ENCODE measurements around the gene NUDT7. TPM values are rescaled to one million over a fixed set of nuclear protein-coding genes. Genes with fewer than 3 reads are reported as not detected.

Gene NUDT7
- total RNA-seq, 2 donors from 2014 or later: 3.8 to 5.5 TPM

- Mint-ChIP-seq H3K9me3 (no peaks in the 10 kb centered on the region), H3K4me3 (no peak overlapping the region), H3K4me1 (no peaks in the 10 kb centered on the region), H3K36me3 (ENCODE audit: low read depth) (no peaks in the 10 kb centered on the region), H3K27ac (no peak overlapping the region), H3K27me3 (peaks cover 10% of the 10 kb centered on the region)
- no peak for ATAC-seq (replicated peaks)
Measured at GRCh38 chr16:77745972-77746371, 23.7 kb downstream of the NUDT7 start.

- no peak for ATAC-seq (replicated peaks)
- Mint-ChIP-seq H3K36me3 (ENCODE audit: low read depth) (no peaks in the 10 kb centered on the region), H3K4me3 (no peak overlapping the region), H3K9me3 (no peaks in the 10 kb centered on the region), H3K27ac (no peak overlapping the region), H3K4me1 (no peaks in the 10 kb centered on the region), H3K27me3 (peaks cover 16% of the 10 kb centered on the region)
Measured at GRCh38 chr16:77748421-77749005, 26.2 kb downstream of the NUDT7 start.

GRCh38 chr16:77749415-77749814 is 27.1 kb downstream of the NUDT7 start:
- Mint-ChIP-seq H3K4me1 (no peaks in the 10 kb centered on the region), H3K4me3 (no peak overlapping the region), H3K27me3 (peaks cover 19% of the 10 kb centered on the region), H3K9me3 (no peaks in the 10 kb centered on the region), H3K27ac (no peak overlapping the region), H3K36me3 (ENCODE audit: low read depth) (no peaks in the 10 kb centered on the region)
- no peak for ATAC-seq (replicated peaks)

- Mint-ChIP-seq H3K4me3 (no peak overlapping the region), H3K4me1 (no peaks in the 10 kb centered on the region), H3K36me3 (ENCODE audit: low read depth) (no peaks in the 10 kb centered on the region), H3K27ac (no peak overlapping the region), H3K27me3 (peaks cover 8% of the 10 kb centered on the region), H3K9me3 (no peaks in the 10 kb centered on the region)
- no peak for ATAC-seq (replicated peaks)
Measured at GRCh38 chr16:77758046-77758445, 35.7 kb downstream of the NUDT7 start.

GRCh38 chr16:77758508-77758907 is 36.2 kb downstream of the NUDT7 start:
- ATAC-seq (replicated peaks): no peak
- H3K36me3 Mint-ChIP-seq (ENCODE audit: low read depth): no peaks in the 10 kb centered on the region
- no peaks in the 10 kb centered on the region for H3K9me3 Mint-ChIP-seq
- no peaks in the 10 kb centered on the region for H3K4me1 Mint-ChIP-seq
- no peak overlapping the region for H3K4me3 Mint-ChIP-seq
- no peak overlapping the region for H3K27ac Mint-ChIP-seq
- H3K27me3 Mint-ChIP-seq: peaks cover 10% of the 10 kb centered on the region

- no peaks in the 10 kb centered on the region for H3K4me1 Mint-ChIP-seq
- no peak overlapping the region for H3K4me3 Mint-ChIP-seq
- no peaks in the 10 kb centered on the region for H3K36me3 Mint-ChIP-seq (ENCODE audit: low read depth)
- H3K27me3 Mint-ChIP-seq: peaks cover 7% of the 10 kb centered on the region
- H3K27ac Mint-ChIP-seq: no peak overlapping the region
- H3K9me3 Mint-ChIP-seq: no peaks in the 10 kb centered on the region
- no peak for ATAC-seq (replicated peaks)
Measured at GRCh38 chr16:77759201-77759600, 36.9 kb downstream of the NUDT7 start.

GRCh38 chr16:77759821-77760220 is 37.5 kb downstream of the NUDT7 start:
- H3K4me3 Mint-ChIP-seq: no peak overlapping the region
- H3K4me1 Mint-ChIP-seq: no peaks in the 10 kb centered on the region
- no peak overlapping the region for H3K27ac Mint-ChIP-seq
- no peak for ATAC-seq (replicated peaks)
- H3K27me3 Mint-ChIP-seq: peaks cover 7% of the 10 kb centered on the region
- no peaks in the 10 kb centered on the region for H3K9me3 Mint-ChIP-seq
- no peaks in the 10 kb centered on the region for H3K36me3 Mint-ChIP-seq (ENCODE audit: low read depth)

GRCh38 chr16:77760800-77761199 is 38.5 kb downstream of the NUDT7 start:
- Mint-ChIP-seq H3K9me3 (no peaks in the 10 kb centered on the region), H3K36me3 (ENCODE audit: low read depth) (no peaks in the 10 kb centered on the region), H3K27me3 (peaks cover 14% of the 10 kb centered on the region), H3K27ac (no peak overlapping the region), H3K4me1 (no peaks in the 10 kb centered on the region), H3K4me3 (no peak overlapping the region)
- ATAC-seq (replicated peaks): no peak

GRCh38 chr16:77761204-77761603 is 38.9 kb downstream of the NUDT7 start:
- Mint-ChIP-seq H3K4me3 (no peak overlapping the region), H3K36me3 (ENCODE audit: low read depth) (no peaks in the 10 kb centered on the region), H3K4me1 (no peaks in the 10 kb centered on the region), H3K27ac (no peak overlapping the region), H3K9me3 (no peaks in the 10 kb centered on the region), H3K27me3 (peaks cover 18% of the 10 kb centered on the region)
- ATAC-seq (replicated peaks): no peak

- no peaks in the 10 kb centered on the region for H3K9me3 Mint-ChIP-seq
- no peaks in the 10 kb centered on the region for H3K4me1 Mint-ChIP-seq
- no peak overlapping the region for H3K27ac Mint-ChIP-seq
- H3K4me3 Mint-ChIP-seq: no peak overlapping the region
- peaks cover 19% of the 10 kb centered on the region for H3K27me3 Mint-ChIP-seq
- no peak for ATAC-seq (replicated peaks)
- H3K36me3 Mint-ChIP-seq (ENCODE audit: low read depth): no peaks in the 10 kb centered on the region
Measured at GRCh38 chr16:77762262-77762661, 39.9 kb downstream of the NUDT7 start.

- H3K4me3 Mint-ChIP-seq: no peak overlapping the region
- ATAC-seq (replicated peaks): no peak
- no peak overlapping the region for H3K27ac Mint-ChIP-seq
- H3K36me3 Mint-ChIP-seq (ENCODE audit: low read depth): no peaks in the 10 kb centered on the region
- no peaks in the 10 kb centered on the region for H3K4me1 Mint-ChIP-seq
- peaks cover 23% of the 10 kb centered on the region for H3K27me3 Mint-ChIP-seq
- H3K9me3 Mint-ChIP-seq: no peaks in the 10 kb centered on the region
Measured at GRCh38 chr16:77763994-77764393, 41.7 kb downstream of the NUDT7 start.

- Mint-ChIP-seq H3K9me3 (no peaks in the 10 kb centered on the region), H3K4me1 (no peaks in the 10 kb centered on the region), H3K4me3 (no peak overlapping the region), H3K27ac (no peak overlapping the region), H3K36me3 (ENCODE audit: low read depth) (no peaks in the 10 kb centered on the region), H3K27me3 (peaks cover 23% of the 10 kb centered on the region)
- no peak for ATAC-seq (replicated peaks)
Measured at GRCh38 chr16:77767211-77767610, 44.9 kb downstream of the NUDT7 start.

- H3K4me3 Mint-ChIP-seq: no peak overlapping the region
- ATAC-seq (replicated peaks): no peak
- H3K27me3 Mint-ChIP-seq: peaks cover 22% of the 10 kb centered on the region
- H3K9me3 Mint-ChIP-seq: no peaks in the 10 kb centered on the region
- H3K36me3 Mint-ChIP-seq (ENCODE audit: low read depth): no peaks in the 10 kb centered on the region
- H3K27ac Mint-ChIP-seq: no peak overlapping the region
- H3K4me1 Mint-ChIP-seq: no peaks in the 10 kb centered on the region
Measured at GRCh38 chr16:77767826-77768225, 45.5 kb downstream of the NUDT7 start.

- Mint-ChIP-seq H3K9me3 (no peaks in the 10 kb centered on the region), H3K36me3 (ENCODE audit: low read depth) (no peaks in the 10 kb centered on the region), H3K4me1 (no peaks in the 10 kb centered on the region), H3K27me3 (peaks cover 18% of the 10 kb centered on the region), H3K27ac (no peak overlapping the region), H3K4me3 (no peak overlapping the region)
- no peak for ATAC-seq (replicated peaks)
Measured at GRCh38 chr16:77775911-77776909, 53.9 kb downstream of the NUDT7 start.

GRCh38 chr16:77777745-77778144 is 55.4 kb downstream of the NUDT7 start:
- Mint-ChIP-seq H3K4me1 (no peaks in the 10 kb centered on the region), H3K27ac (no peak overlapping the region), H3K36me3 (ENCODE audit: low read depth) (no peaks in the 10 kb centered on the region), H3K4me3 (no peak overlapping the region), H3K27me3 (peaks cover 18% of the 10 kb centered on the region), H3K9me3 (no peaks in the 10 kb centered on the region)
- no peak for ATAC-seq (replicated peaks)
